Measurements from ENCODE around the gene EPB41L4A.

GRCh38 chr5:112303685-112304084 lies 115.4 kb downstream of the EPB41L4A start:
- TF ChIP-seq SPI1 (IDR thresholded peaks at IDR 0.05; ENCODE audit: borderline replicate concordance, low read depth) (no peak), CTCF (IDR thresholded peaks at IDR 0.05; ENCODE audit: insufficient read depth, low read length) (no peak), POLR2AphosphoS5 (IDR thresholded peaks at IDR 0.05; ENCODE audit: low read depth) (no peak), REST (IDR thresholded peaks at IDR 0.05; ENCODE audit: insufficient replicate concordance, low read depth) (no peak)

Data from HL-60 (cell line).